Kidney (tissue), 14 donors: ENCODE measurements around the gene TRPM3. TPM values are rescaled to one million over a fixed set of nuclear protein-coding genes. Genes with fewer than 3 reads are reported as not detected.
A peak's percentile ranks its signal among the peaks of the same experiment; 100 is the strongest.
"Not testable (repeated sequence)": the region's sequence is repeated elsewhere in the genome, so short reads cannot be mapped to it uniquely, and the experiment has no call there.

Experiments
- DNase-seq, 5 donors: peaks; one replicate each; pipeline ENCODE4 v3.0.0-alpha.2; 2013 to 2020
- FAIRE-seq: peaks from 2 replicates; lab custom pipeline; 2012; peaks lifted over from hg19 to GRCh38; lab: Jason Lieb, UNC
- H3K27ac ChIP-seq, 2 donors: one replicate each; pipeline ENCODE4 v1.7.0; 2013; ENCODE audit warnings: low read depth in 2 of 2, low read length in 2 of 2, inconsistent platforms in 1 of 2
- H3K27me3 ChIP-seq: one replicate; pipeline ENCODE4 v1.7.1; 2013; ENCODE audit warnings: low read length, inconsistent platforms; ENCODE audit not compliant: control insufficient read depth, insufficient read depth
- H3K36me3 ChIP-seq, 3 donors: one replicate each; pipeline versions ENCODE4 v1.7.0 to v1.7.1; 2013; ENCODE audit warnings: low read length in 3 of 3, control low read depth in 1 of 3, inconsistent platforms in 1 of 3; ENCODE audit not compliant: insufficient read depth in 3 of 3, control insufficient read depth in 2 of 3
- H3K4me1 ChIP-seq, 3 donors: one replicate each; pipeline versions ENCODE4 v1.7.0 to v1.7.1; 2013; ENCODE audit warnings: low read length in 3 of 3, inconsistent platforms in 1 of 3, low read depth in 1 of 3; ENCODE audit not compliant: control insufficient read depth in 2 of 3, insufficient read depth in 2 of 3
- H3K4me3 ChIP-seq, 3 donors: one replicate each; pipeline versions ENCODE4 v1.7.0 to v1.8.1; 2013; ENCODE audit warnings: low read length in 3 of 3, control low read depth in 1 of 3, inconsistent platforms in 1 of 3
- H3K9ac ChIP-seq, 3 donors: one replicate each; pipeline versions ENCODE4 v1.7.0 to v1.7.1; 2013; ENCODE audit warnings: low read length in 3 of 3, control low read depth in 1 of 3, inconsistent platforms in 1 of 3
- H3K9me3 ChIP-seq, 3 donors: one replicate each; pipeline versions ENCODE4 v1.7.0 to v1.7.1; 2013; ENCODE audit warnings: low read length in 3 of 3, control low read depth in 1 of 3, inconsistent platforms in 1 of 3; ENCODE audit not compliant: control insufficient read depth in 2 of 3, insufficient read depth in 1 of 3
- intact Hi-C: fragments of 100-400 bp; cut with DNase I; formaldehyde crosslinking; loops from one replicate; pipeline ENCODE4 v1.11.1; 2022
- polyA plus RNA-seq: library from polyadenylated mRNA; stranded (reverse); fragments of 350-450 nt; fragmentation: Illumina TruSeq; extraction: RNeasy Lipid Tissue Mini Kit (QIAGEN cat#74804); gene quantifications from one replicate; pipeline ENCODE4 v1.2.3, GENCODE V29; 2014; ENCODE audit warnings: low read depth, low replicate concordance; ENCODE audit not compliant: insufficient read depth
- total RNA-seq: library from RNA; stranded (reverse); fragmentation: NEBNext Ultra II Directional; extraction: Animal tissue kit (Norgen Biotek cat#: 25700); gene quantifications from one replicate; pipeline ENCODE4 v1.2.1, GENCODE V29; 2021
- TF ChIP-seq, protein P1 (sequence below): IDR thresholded peaks from 3 replicates; pipeline ENCODE4 v1.5.1; 2012; ENCODE audit warnings: mild to moderate bottlenecking, moderate library complexity, borderline replicate concordance; ENCODE audit not compliant: insufficient read depth; ENCODE audit errors: extremely low read depth
- donor health status: control.
- donor health status: control.
- donor health status: control.
- donor health status: control.
- donor health status: control.
- donor health status: DM: yes; HTN: yes; CAD: no.
- donor health status: Normal renal cell carcinoma (clear cell type).

The TRPM3 gene
- total and polyA plus RNA-seq, 2 donors from 2014 or later, result 8.8 to 11.4 TPM

DNA sequence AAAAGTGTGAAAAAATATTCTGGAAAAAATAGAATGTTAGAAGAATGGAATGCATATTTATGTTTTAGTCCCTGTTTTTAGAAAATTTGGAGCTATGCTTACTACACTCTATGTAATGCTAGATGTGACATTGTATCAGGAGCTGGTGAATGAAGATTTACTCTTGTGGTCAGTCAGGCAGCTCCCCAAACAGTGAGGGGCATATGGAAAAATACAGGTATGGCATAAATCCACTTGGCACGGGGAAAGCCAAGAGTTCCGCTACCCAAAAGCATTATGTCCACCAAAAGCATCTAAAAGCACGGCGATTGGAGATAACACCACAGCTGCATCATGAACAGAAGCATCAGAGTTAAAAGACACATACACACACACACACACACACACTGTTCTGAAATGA is 486.7 kb downstream of the TRPM3 start:
- no peaks in the 10 kb centered on the region for H3K27me3 ChIP-seq
- H3K9ac ChIP-seq, result no peak overlapping the region
- H3K9me3 ChIP-seq, result no peaks in the 10 kb centered on the region
- H3K4me3 ChIP-seq, result no peak overlapping the region
- peaks cover 0 to 10% (median 0%) of the 10 kb centered on the region in 3 donors for H3K36me3 ChIP-seq
- FAIRE-seq (no peak), DNase-seq (no peak)
- intact Hi-C loops, result loop anchor here (10.0 kb wide), 1 partner anchor 620 kb away; no protein-coding TSS in a partner anchor
- H3K4me1 ChIP-seq, result no peaks in the 10 kb centered on the region
- H3K27ac ChIP-seq, result no peak overlapping the region
- TF ChIP-seq, protein P1, sequence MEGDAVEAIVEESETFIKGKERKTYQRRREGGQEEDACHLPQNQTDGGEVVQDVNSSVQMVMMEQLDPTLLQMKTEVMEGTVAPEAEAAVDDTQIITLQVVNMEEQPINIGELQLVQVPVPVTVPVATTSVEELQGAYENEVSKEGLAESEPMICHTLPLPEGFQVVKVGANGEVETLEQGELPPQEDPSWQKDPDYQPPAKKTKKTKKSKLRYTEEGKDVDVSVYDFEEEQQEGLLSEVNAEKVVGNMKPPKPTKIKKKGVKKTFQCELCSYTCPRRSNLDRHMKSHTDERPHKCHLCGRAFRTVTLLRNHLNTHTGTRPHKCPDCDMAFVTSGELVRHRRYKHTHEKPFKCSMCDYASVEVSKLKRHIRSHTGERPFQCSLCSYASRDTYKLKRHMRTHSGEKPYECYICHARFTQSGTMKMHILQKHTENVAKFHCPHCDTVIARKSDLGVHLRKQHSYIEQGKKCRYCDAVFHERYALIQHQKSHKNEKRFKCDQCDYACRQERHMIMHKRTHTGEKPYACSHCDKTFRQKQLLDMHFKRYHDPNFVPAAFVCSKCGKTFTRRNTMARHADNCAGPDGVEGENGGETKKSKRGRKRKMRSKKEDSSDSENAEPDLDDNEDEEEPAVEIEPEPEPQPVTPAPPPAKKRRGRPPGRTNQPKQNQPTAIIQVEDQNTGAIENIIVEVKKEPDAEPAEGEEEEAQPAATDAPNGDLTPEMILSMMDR, result no peak

DNA sequence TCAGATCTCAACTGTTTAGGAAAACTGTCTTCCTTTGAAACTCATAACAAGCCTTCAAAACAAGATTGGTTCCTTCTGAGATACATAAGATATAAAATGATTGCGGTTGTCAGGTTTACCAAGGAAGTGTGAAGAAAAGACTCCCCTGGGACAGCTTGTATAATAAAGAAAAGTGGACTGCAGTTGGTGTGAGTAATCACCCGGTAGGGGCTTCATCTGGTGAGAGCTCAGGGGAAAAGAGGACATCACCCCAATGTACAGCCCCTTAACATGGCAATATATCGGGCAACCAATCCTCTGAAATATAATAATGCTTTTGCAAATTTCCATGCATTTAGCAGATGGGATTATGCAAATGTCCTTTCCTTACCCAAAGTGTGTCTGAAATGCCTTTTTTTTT is 490.4 kb downstream of the TRPM3 start:
- no peak overlapping the region for H3K4me3 ChIP-seq
- H3K36me3 ChIP-seq, result no peaks in the 10 kb centered on the region
- DNase-seq (no peak), FAIRE-seq (no peak)
- TF ChIP-seq, protein P1, result no peak
- no peaks in the 10 kb centered on the region for H3K4me1 ChIP-seq
- H3K27me3 ChIP-seq, result no peaks in the 10 kb centered on the region
- no peak overlapping the region for H3K27ac ChIP-seq
- no peak overlapping the region for H3K9ac ChIP-seq
- H3K9me3 ChIP-seq, result no peaks in the 10 kb centered on the region
- intact Hi-C loops, result loop anchor here (10.0 kb wide), 1 partner anchor 624 kb away; no protein-coding TSS in a partner anchor

DNA sequence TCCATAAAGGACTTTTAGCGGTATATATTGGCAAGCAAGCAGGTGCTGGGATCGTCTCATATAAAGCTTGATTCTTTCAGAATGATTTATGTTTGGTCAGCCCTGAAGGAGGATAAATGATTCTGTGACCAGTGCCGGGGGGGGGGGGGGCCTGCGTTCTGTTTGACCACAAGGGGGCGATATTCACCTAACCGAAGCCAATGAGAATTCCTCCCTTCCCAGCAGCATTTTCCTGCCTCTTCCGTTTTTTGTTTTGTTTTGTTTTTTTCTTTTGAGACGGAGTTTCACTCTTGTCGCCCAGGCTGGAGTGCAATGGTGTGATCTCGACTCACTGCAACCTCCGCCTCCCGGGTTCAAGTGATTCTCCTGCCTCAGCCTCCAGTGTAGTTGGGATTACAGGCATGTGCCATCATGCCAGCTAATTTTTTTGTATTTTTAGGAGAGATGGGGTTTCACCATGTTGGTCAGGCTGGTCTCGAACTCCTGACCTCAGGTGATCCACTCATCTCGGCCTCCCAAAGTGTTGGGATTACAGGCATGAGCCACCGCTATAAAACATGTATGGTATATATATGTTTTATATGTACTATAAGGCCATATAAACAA is 492.2 kb downstream of the TRPM3 start:
- H3K36me3 ChIP-seq, H3K4me3 ChIP-seq, DNase-seq, H3K27me3 ChIP-seq, intact Hi-C loops, H3K27ac ChIP-seq, H3K9ac ChIP-seq, H3K4me1 ChIP-seq, FAIRE-seq, H3K9me3 ChIP-seq: not testable (repeated sequence)
- TF ChIP-seq, protein P1, result peak; percentile 18
